GM19239 (cell line): ENCODE results near the gene KCNN3.
A peak's percentile ranks its signal among the peaks of the same experiment; 100 is the strongest.

Source experiments
- DNase-seq: peaks from one replicate; pipeline ENCODE4 v3.0.0; 2011; ENCODE audit warnings: low spot score; ENCODE audit not compliant: insufficient read length
- FAIRE-seq: peaks from 2 replicates; lab custom pipeline; 2011; peaks lifted over from hg19 to GRCh38; lab: Jason Lieb, UNC

Gene KCNN3

GRCh38 chr1:154822233-154822632 is 47.8 kb downstream of the KCNN3 start:
- FAIRE-seq, result no peak
- DNase-seq, result no peak

- FAIRE-seq (no peak), DNase-seq (no peak)
Measured at GRCh38 chr1:154821083-154821482, 49.0 kb downstream of the KCNN3 start.

DNA sequence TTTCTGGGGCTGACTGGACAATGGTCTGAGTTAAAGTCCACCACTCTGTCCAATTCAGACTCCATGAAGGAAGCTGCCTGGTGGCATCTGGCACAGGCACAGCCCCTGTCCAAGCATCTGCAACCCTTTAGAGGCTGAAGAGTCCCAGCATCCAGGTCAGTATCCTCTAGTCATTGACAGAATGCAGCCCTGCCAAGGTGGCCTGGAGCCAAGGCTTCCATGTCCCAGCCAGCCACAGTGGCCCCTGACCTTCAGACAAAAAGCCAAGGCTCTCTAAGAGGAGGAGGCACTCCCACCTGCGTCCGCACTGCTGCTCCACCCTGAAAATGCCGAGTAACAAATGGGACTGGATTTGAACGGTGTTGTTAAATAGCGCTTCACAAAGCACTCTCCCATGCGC is 49.4 kb downstream of the KCNN3 start:
- DNase-seq (no peak), FAIRE-seq (no peak)

GRCh38 chr1:154819628-154820590 is 50.2 kb downstream of the KCNN3 start:
- peak; percentile 79 for FAIRE-seq
- no peak for DNase-seq

GRCh38 chr1:154818911-154819310 is 51.2 kb downstream of the KCNN3 start:
- DNase-seq (no peak), FAIRE-seq (no peak)

DNA sequence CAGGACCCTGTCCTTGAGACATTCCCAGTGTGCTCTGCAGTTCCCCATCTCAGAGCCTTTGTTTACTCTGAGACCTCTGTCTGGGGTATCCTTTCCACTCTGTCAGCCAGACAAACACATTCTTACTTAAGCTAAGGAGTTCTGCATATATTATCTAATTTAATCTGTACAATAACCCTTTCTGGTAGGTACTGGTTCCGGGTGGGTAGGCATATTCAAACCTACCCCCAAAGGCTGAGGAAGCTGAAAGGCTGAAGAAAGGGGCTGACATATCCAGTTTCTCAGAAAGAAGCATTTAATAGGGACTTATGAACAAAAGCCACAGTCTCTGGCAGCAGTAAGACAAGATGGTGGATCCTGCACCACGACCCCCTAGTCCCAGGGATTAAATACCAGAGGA is 53.1 kb downstream of the KCNN3 start:
- FAIRE-seq, result no peak

DNA sequence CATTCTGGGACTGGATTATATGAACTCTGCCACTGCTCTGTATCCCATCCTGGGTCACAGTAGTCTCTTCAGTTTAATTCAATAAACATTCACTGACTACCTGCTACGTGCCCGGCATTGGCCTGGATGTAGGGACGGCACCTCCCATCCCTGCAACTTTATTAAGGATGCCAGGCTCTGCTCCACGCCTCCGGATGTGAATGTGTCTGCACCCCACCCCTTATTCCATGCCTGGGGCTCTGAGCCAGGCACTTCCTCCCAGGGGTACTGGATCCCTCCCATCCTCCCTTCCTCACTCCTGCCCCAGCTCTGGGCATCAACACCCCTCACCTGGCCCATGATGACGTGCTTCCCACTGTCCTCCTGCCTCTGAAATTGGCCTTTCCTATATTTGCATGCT is 53.7 kb downstream of the KCNN3 start:
- DNase-seq, result no peak
- no peak for FAIRE-seq

More for the DNA sequence above, 53.1 kb downstream of the KCNN3 start:
- no peak for DNase-seq

GRCh38 chr1:154813846-154814505 is 56.1 kb downstream of the KCNN3 start:
- no peak for DNase-seq
- FAIRE-seq, result no peak

- DNase-seq, result no peak
- no peak for FAIRE-seq
Measured at GRCh38 chr1:154813300-154813816, 56.7 kb downstream of the KCNN3 start.

GRCh38 chr1:154812877-154813276 is 57.2 kb downstream of the KCNN3 start:
- DNase-seq, result no peak
- FAIRE-seq, result no peak

DNA sequence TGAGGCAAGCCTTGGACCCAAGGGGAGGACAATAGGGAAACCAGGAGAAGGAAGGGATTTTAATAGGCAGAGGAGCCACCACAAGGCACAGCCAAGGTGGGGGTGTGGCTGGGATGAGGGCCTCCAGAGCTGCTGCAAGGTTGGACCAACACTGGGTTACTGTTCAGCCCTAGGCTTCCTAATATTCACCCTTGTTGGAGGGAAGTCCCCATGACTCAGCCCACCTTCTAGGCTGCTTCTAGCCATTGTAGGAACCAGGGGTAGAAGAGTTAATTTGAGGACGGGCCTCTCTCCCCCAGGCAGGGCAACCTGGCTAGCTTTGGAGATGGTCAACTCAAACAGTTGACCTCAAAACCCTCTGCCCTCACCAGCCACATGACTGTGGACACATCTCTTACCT is 59.5 kb downstream of the KCNN3 start:
- peak; percentile 59 for FAIRE-seq
- no peak for DNase-seq

DNA sequence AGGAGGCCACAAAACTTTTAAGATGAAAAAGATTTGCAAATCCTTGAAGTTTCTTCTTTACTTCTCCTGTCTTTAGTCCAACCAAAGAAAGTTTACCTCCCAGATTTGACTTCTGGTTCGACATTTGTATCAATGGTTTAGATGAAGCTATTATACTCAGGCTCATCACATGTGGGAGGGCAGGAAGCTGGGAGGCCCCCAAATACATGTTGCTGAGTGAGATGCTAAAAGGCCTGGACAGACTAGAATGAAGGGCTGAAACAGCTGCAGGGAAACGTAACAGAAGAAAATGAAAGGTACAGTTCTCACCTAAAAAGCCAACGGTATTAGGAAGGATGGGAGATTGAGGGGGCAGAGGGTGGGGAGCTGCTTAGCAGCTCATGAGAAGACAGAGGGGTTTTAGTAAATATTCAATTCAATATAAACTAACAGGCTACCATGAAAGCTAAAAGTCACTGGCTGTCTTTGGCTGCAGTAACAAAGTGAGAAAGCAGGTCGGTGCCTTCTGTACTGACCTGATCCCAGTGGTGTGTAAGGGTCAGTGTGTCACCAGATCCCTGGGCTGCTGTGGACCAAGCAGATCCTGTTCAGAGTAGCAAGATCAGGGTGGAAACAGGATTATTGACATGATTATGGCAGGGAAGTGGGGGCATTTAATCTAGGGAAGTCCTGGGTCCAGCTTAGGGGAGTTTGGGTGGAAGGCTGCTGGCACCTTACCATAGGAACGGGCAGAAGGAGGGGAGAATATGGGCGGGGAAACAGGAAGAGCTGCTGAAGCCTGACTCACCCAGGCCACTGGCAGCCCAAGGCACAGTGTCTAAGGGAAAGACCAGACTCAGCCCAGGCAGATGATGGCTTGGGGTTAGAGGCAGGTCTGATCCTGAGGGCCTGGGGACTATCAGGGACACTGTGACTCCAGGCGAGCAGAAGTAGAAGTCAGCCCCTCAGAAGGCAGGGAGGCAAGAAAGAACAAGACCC is 60.4 kb downstream of the KCNN3 start:
- FAIRE-seq (peak; percentile 93), DNase-seq (no peak)

DNA sequence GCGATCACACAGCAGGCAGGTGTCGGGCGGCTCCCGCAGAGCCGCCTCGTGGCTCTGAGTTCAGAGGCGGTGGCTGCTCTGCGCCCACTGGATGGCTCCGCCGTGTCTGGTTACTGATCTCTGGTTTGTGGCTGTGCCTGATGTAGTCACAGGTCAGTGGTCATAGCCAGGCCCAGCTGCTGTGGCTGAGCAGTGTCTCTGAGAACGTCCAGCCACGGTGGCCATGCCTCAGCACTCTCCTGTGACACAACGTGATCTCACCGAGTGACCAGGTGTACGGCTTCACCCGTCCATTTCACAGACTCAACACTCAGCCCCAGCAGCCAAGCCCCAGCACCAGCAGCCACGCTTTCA is 61.2 kb downstream of the KCNN3 start:
- DNase-seq (peak; percentile 40), FAIRE-seq (no peak)

- no peak for DNase-seq
- FAIRE-seq, result no peak
Measured at GRCh38 chr1:154808261-154808908, 61.7 kb downstream of the KCNN3 start.

GRCh38 chr1:154807048-154807591 is 63.0 kb downstream of the KCNN3 start:
- peak; percentile 71 for DNase-seq
- FAIRE-seq, result peak; percentile 99

DNA sequence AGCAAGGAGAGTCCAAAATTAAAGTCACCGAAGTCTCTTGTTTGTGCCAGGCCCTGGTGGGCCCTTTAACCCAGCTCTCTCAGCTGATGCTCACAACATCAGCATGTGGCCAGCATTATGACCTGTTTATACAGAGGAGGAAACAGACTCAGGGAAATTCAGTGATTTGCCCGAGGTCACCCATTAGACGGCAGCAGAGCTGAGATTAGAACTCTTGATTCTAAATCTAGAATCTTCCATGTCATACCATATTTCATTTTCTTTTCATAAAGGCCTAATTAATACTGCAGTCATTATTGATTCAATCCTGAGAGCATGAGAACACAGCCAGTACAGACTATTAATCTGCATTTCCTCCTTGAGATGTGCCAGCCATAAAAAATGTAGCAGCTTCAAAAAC is 63.7 kb downstream of the KCNN3 start:
- DNase-seq (no peak), FAIRE-seq (peak; percentile 70)

GRCh38 chr1:154802982-154803920 is 66.8 kb downstream of the KCNN3 start:
- FAIRE-seq (no peak), DNase-seq (no peak)

DNA sequence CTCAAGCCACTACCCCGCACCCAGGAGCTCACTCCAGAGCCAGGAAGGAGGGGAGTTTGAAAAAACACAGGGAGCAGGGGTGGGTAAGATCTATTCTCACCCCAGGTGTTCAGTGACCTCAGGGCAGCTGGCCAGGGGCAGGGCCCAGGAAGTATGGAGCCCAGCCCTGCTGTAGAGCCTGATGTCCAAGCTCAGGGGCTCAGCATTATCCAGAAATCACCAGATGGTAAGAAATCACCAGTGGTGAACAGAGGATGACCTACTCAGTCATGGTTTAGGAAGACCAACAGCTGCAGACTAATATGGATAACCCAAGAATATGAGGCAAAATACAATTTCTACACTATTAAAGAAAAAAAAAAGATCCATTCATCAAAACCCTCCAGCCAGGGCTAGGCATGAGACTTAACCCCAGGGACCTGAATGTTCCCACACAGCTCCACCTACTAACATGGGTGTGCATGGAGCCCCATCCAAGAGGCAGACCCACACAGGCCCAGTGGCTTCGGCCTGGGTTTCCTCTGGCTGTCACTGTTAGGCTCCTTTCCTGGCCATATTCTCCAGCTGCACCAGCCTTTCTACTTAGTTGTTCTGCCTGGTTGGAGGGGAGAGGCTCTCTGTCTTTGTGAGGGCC is 67.6 kb downstream of the KCNN3 start:
- FAIRE-seq (no peak), DNase-seq (no peak)
